HG03565 (cell line): ENCODE results near the gene RHOF.

ENCODE experiments used
- ATAC-seq: cut with Tn5 transposase; IDR thresholded peaks from one replicate; pipeline ENCODE4 v1.9.1; 2021; ENCODE audit warnings: mild to moderate bottlenecking, moderate library complexity; ENCODE audit not compliant: unreplicated experiment

RHOF gene

GRCh38 chr12:121820056-121820455 lies 26.6 kb upstream of the RHOF start:
- no peak for ATAC-seq

- ATAC-seq, result no peak
These were observed 25.9 kb upstream of the RHOF start for GRCh38 chr12:121819212-121819949.

- no peak for ATAC-seq
These were observed 24.2 kb upstream of the RHOF start for GRCh38 chr12:121817648-121818043.

GRCh38 chr12:121816925-121817647 lies 23.6 kb upstream of the RHOF start:
- no peak for ATAC-seq

- ATAC-seq, result no peak
These were observed 21.8 kb upstream of the RHOF start for GRCh38 chr12:121815263-121815662.

- ATAC-seq, result no peak
These were observed 21.1 kb upstream of the RHOF start for GRCh38 chr12:121814429-121815119.

- ATAC-seq, result no peak
These were observed 20.5 kb upstream of the RHOF start for GRCh38 chr12:121813951-121814350.

GRCh38 chr12:121812921-121813896 lies 19.7 kb upstream of the RHOF start:
- ATAC-seq, result no peak

GRCh38 chr12:121812320-121812871 lies 18.9 kb upstream of the RHOF start:
- ATAC-seq, result no peak

GRCh38 chr12:121811434-121812319 lies 18.2 kb upstream of the RHOF start:
- ATAC-seq, result peak; percentile 61

- ATAC-seq, result no peak
These were observed 17.4 kb upstream of the RHOF start for GRCh38 chr12:121810833-121811433.

- no peak for ATAC-seq
These were observed 16.8 kb upstream of the RHOF start for GRCh38 chr12:121810234-121810817.

- ATAC-seq, result no peak
These were observed 16.2 kb upstream of the RHOF start for GRCh38 chr12:121809712-121810116.

GRCh38 chr12:121808623-121809022 lies 15.1 kb upstream of the RHOF start:
- ATAC-seq, result no peak

GRCh38 chr12:121807642-121808347 lies 14.3 kb upstream of the RHOF start:
- no peak for ATAC-seq

GRCh38 chr12:121806546-121807423 lies 13.3 kb upstream of the RHOF start:
- ATAC-seq, result no peak

GRCh38 chr12:121806009-121806545 lies 12.6 kb upstream of the RHOF start:
- no peak for ATAC-seq
